Stimulated activated CD8-positive, alpha-beta memory T cell treated with anti-CD3 and anti-CD28 coated beads, Interleukin-7, amount 100 ng/mL, for 24 hours (primary cell): ENCODE data around the gene PDZD2.
"Not testable (repeated sequence)": the region's sequence is repeated elsewhere in the genome, so short reads cannot be mapped to it uniquely, and the experiment has no call there.

Experiments used
- DNase-seq: peaks from one replicate; pipeline ENCODE4 v3.0.0-alpha.2; 2020; ENCODE audit warnings: low read depth

PDZD2 gene

GRCh38 chr5:32103521-32103920, 464.6 kb downstream of the PDZD2 start:
- no peak for DNase-seq

- no peak for DNase-seq
Observed at GRCh38 chr5:32107291-32107690, 468.4 kb downstream of the PDZD2 start.

- no peak for DNase-seq
Observed at GRCh38 chr5:32108167-32108566, 469.2 kb downstream of the PDZD2 start.

- DNase-seq, result no peak
Observed at GRCh38 chr5:32109236-32109635, 470.3 kb downstream of the PDZD2 start.

- DNase-seq, result no peak
Observed at GRCh38 chr5:32110111-32110696, 471.3 kb downstream of the PDZD2 start.

GRCh38 chr5:32115985-32116384, 477.1 kb downstream of the PDZD2 start:
- no peak for DNase-seq

GRCh38 chr5:32116574-32117313, 477.8 kb downstream of the PDZD2 start:
- DNase-seq, result no peak

GRCh38 chr5:32118922-32119321, 480.0 kb downstream of the PDZD2 start:
- DNase-seq, result not testable (repeated sequence)

- DNase-seq, result no peak
Observed at GRCh38 chr5:32123058-32123805, 484.3 kb downstream of the PDZD2 start.

- no peak for DNase-seq
Observed at GRCh38 chr5:32123889-32124676, 485.2 kb downstream of the PDZD2 start.

- no peak for DNase-seq
Observed at GRCh38 chr5:32126691-32127090, 487.8 kb downstream of the PDZD2 start.

- DNase-seq, result no peak
Observed at GRCh38 chr5:32127711-32128110, 488.8 kb downstream of the PDZD2 start.

GRCh38 chr5:32129074-32129598, 490.2 kb downstream of the PDZD2 start:
- no peak for DNase-seq

- DNase-seq, result no peak
Observed at GRCh38 chr5:32130865-32131264, 491.9 kb downstream of the PDZD2 start.

- no peak for DNase-seq
Observed at GRCh38 chr5:32131604-32132003, 492.7 kb downstream of the PDZD2 start.

- DNase-seq, result no peak
Observed at GRCh38 chr5:32132757-32133156, 493.8 kb downstream of the PDZD2 start.

GRCh38 chr5:32135086-32135485, 496.2 kb downstream of the PDZD2 start:
- no peak for DNase-seq

- DNase-seq, result no peak
Observed at GRCh38 chr5:32136342-32136741, 497.4 kb downstream of the PDZD2 start.

GRCh38 chr5:32138839-32139493, 500.0 kb downstream of the PDZD2 start:
- peak; percentile 45 for DNase-seq

GRCh38 chr5:32143617-32144377, 504.9 kb downstream of the PDZD2 start:
- DNase-seq, result no peak
